Left colon (tissue), 2 donors: ENCODE data around the gene CDH8. TPM values are rescaled to one million over a fixed set of nuclear protein-coding genes. Genes with fewer than 3 reads are reported as not detected.

Experiments
- ATAC-seq: fragments of 200-7000 bp; cut with Tn5 transposase; one replicate; pipeline ENCODE4 v1.9.1; 2020; ENCODE audit warnings: mild to moderate bottlenecking, moderate library complexity
- DNase-seq, 2 donors: peaks; one replicate each; pipeline ENCODE4 v3.0.0-alpha.2; 2020
- intact Hi-C, 2 donors: fragments of 100-400 bp; cut with DNase I in 1 of 2; cut with micrococcal nuclease in 1 of 2; formaldehyde crosslinking; loops; one replicate each; pipeline versions ENCODE4 v1.11.2 to v1.14.0; 2022; cut with DNase I, micrococcal nuclease
- total RNA-seq, 2 donors: library from RNA; stranded (reverse); fragmentation: NEBNext Ultra II Directional; extraction: Animal tissue kit (Norgen Biotek cat#: 25700); gene quantifications; one replicate each; pipeline ENCODE4 v1.2.1, GENCODE V29; 2021
- donor health status: DM: no; HTN: no; CAD: no.
- donor health status: DM: yes; HTN: yes; CAD: no.

CDH8 gene
- total RNA-seq, 2 donors from 2014 or later = not detected

- intact Hi-C loops = no loop called here
- no peak for ATAC-seq
- DNase-seq = no peak
Measured at GRCh38 chr16:62034231-62035114, 1.8 kb downstream of the CDH8 start.

GRCh38 chr16:62033065-62033464 is 3.2 kb downstream of the CDH8 start:
- intact Hi-C loops = no loop called here
- ATAC-seq (no peak), DNase-seq (no peak)

GRCh38 chr16:62029947-62030346 is 6.3 kb downstream of the CDH8 start:
- intact Hi-C loops = no loop called here

GRCh38 chr16:62022688-62023087 is 13.6 kb downstream of the CDH8 start:
- DNase-seq = no peak
- ATAC-seq = no peak
- intact Hi-C loops = no loop called here

More at GRCh38 chr16:62029947-62030346, 6.3 kb downstream of the CDH8 start:
- ATAC-seq = no peak
- DNase-seq = no peak

- DNase-seq (no peak), ATAC-seq (no peak)
- intact Hi-C loops = no loop called here
Measured at GRCh38 chr16:62021161-62021581, 15.1 kb downstream of the CDH8 start.

GRCh38 chr16:62020681-62021080 is 15.6 kb downstream of the CDH8 start:
- intact Hi-C loops = no loop called here
- ATAC-seq = no peak
- DNase-seq = no peak

GRCh38 chr16:62019851-62020250 is 16.4 kb downstream of the CDH8 start:
- intact Hi-C loops = no loop called here
- ATAC-seq (no peak), DNase-seq (no peak)

GRCh38 chr16:62018301-62019060 is 17.8 kb downstream of the CDH8 start:
- ATAC-seq = no peak
- intact Hi-C loops = no loop called here
- DNase-seq = no peak

GRCh38 chr16:62014319-62014923 is 21.8 kb downstream of the CDH8 start:
- DNase-seq = no peak
- no peak for ATAC-seq
- intact Hi-C loops = no loop called here

GRCh38 chr16:62010186-62010585 is 26.1 kb downstream of the CDH8 start:
- DNase-seq (no peak), ATAC-seq (no peak)
- intact Hi-C loops = no loop called here

GRCh38 chr16:61998460-61998859 is 37.8 kb downstream of the CDH8 start:
- no peak for ATAC-seq
- intact Hi-C loops = no loop called here
- DNase-seq = no peak

- no peak for DNase-seq
- intact Hi-C loops = no loop called here
- ATAC-seq = no peak
Measured at GRCh38 chr16:61993108-61993507, 43.1 kb downstream of the CDH8 start.

GRCh38 chr16:61987474-61988012 is 48.7 kb downstream of the CDH8 start:
- ATAC-seq = no peak
- intact Hi-C loops = no loop called here
- DNase-seq = no peak

GRCh38 chr16:61969077-61969382 is 67.2 kb downstream of the CDH8 start:
- DNase-seq (no peak), ATAC-seq (no peak)
- intact Hi-C loops = no loop called here

- intact Hi-C loops = no loop called here
- no peak for DNase-seq
- ATAC-seq = no peak
Measured at GRCh38 chr16:61968242-61969076, 67.8 kb downstream of the CDH8 start.

- no peak for DNase-seq
- ATAC-seq = no peak
- intact Hi-C loops = no loop called here
Measured at GRCh38 chr16:61957075-61957855, 79.0 kb downstream of the CDH8 start.

- DNase-seq (no peak), ATAC-seq (no peak)
- intact Hi-C loops = no loop called here
Measured at GRCh38 chr16:61952841-61953240, 83.4 kb downstream of the CDH8 start.

- no peak for DNase-seq
- intact Hi-C loops = no loop called here
- ATAC-seq = no peak
Measured at GRCh38 chr16:61948414-61948813, 87.8 kb downstream of the CDH8 start.
